ENCODE measurements around the gene MED20.
A peak's percentile ranks its signal among the peaks of the same experiment; 100 is the strongest.
"Not testable (repeated sequence)": the region's sequence is repeated elsewhere in the genome, so short reads cannot be mapped to it uniquely, and the experiment has no call there.

The MED20 gene, protein sequence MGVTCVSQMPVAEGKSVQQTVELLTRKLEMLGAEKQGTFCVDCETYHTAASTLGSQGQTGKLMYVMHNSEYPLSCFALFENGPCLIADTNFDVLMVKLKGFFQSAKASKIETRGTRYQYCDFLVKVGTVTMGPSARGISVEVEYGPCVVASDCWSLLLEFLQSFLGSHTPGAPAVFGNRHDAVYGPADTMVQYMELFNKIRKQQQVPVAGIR

DNA sequence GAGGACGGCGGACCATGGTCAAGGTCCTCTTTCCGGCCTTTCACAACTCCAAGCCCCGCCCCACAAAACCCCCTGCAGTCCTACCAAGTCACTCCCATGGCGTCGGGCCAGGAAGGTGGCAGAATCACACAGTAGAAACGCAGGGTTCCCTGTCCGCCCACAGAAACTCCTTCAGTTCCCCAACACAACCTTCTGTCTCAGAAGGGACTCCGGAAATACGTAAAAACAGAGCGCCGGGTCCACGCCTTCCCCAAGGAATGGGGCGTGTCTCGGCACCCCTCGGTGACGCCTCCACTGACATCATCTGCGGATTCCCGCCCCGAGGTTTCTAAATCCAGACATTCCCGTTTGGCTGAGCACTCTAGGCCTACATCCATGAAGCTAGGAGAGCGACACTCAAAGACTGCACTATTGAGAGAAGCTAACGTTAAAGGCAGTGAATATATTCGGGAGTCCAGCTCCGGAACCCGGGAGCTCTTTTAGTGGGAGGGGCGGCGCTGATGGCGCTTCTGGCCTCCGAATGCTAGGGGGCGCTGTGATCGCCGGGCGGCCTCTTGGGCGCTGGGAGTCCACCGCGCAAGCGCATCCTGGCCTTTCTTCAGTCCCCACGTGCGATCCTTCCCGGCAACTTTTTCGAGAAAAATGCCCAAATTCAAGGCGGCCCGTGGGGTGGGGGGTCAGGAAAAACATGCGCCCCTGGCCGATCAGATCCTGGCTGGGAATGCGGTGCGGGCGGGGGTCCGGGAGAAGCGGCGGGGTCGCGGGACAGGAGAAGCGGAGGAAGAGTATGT is at the start of gene MED20, which contains the start of gene BYSL:
MED20 (minus strand) TSS at position 219 of the 791 bp plus-strand sequence; CDS start at position 98, 121 bp downstream.
BYSL (plus strand) TSS at position 579 of the 791 bp plus-strand sequence; CDS start at position 643, 64 bp downstream.
- DNase-seq (ENCODE audit: low spot score), result peak; percentile 96

DNA sequence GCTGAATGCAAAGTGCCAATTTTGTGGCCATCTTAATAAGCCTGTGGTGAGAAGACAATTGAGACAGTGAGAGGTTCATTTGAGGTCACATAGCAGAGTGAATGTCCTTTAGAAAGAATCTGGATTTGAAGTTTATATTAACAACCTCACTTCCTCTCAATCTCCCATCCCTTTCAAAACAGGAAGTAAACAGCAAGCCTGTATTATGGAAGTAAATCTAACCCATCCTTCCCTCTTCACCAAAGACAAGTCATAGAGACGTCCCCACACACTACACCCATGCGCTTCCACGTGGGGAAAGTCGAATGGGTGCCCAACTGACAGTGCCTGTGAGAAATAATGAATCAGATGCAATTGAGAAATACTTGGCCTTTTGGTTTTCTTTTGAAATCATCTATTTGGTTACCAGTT is 49.5 kb upstream of the MED20 start:
- no peak for DNase-seq (ENCODE audit: low spot score)

DNA sequence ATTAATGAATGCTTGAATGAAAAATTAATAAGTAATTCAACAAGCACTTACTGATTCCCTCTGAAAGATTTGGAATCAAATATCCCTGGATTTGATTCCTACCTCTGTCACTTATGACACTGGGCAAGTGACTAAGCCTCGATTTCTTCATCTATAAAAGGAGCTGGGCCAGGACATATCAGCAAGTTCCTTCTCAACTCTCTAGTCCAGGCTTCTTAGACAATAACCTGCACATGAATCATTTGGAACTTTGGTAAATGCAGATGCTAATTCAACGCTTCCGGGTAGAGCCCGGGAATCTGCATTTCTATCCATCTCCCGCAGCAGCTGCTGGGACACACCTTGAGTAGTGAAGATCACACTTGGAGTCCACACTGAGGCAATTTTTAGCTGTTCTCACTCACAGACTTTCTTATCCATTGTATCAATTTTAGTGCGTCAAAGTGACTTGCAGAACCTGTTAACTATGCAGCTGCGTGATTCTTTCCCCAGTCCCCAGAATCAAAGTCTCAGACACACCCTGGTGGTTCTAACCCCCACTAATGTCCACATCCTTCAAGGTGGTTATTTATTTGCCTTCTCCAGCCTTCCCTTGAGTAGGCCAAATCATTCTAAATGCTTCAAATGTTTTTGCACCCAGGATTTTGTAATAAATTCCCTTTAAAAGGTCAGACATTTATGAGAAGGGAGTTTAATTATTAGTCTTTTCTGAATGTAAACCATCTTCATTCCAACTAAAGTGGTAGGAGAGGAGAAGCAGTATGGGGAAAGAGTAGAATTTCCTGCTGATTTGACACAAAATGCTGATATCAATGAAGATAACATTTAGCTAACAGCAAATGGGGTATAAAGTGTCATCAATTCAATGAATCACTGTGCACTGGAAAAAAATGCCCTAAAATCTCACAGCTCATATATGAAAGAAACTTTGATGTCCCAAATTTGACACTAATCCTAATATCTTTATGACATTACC is 46.7 kb upstream of the MED20 start:
- DNase-seq (ENCODE audit: low spot score), result no peak

DNA sequence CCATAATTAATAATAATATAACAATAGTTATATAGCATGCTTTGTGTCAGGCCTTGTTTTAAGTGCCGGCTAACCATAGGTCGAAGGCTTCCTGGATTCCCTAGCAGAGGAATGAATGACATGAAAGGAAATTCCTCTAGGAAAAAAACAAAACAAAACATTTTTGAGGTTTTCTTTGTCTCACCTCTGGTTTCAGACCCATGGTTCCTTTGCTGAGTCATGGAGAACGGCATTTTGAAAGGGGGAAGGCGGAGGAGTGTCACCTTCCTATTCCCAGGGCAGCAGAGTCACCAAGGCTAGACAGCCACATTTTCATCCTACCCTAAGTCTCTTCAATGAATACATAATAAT is 46.0 kb upstream of the MED20 start:
- no peak for DNase-seq (ENCODE audit: low spot score)

DNA sequence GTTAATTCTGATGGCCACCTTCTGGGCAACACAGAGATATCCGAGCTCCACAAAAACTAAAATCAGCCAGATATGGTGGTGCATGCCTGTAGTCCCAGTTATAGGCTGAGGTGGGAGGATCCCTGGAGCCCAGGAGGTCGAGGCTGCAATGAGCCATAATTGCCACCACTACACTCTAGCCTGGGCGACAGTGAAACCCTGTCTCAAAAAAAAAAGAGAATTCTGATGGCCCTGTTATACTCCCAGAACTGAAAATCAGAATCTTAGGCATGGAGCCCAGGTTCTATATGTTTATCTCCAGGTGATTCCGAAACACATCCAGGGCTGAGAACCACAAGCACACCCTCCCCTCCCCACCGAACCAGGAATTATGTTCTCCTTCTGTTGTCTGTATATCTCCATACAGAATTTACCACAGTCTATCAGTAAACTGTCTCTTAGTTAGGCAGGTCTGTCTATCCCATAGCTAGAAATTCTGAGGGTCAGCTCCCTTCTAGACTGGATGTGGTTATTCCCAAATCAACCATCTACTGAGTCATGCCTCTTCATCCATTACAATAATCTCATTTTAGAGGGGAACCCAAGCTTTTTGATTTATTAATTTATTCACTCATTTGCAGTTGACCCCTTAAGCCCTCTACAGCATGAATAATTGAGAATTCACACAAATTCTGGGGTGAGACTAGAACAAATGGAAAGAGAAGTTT is 45.4 kb upstream of the MED20 start:
- DNase-seq (ENCODE audit: low spot score), result no peak

DNA sequence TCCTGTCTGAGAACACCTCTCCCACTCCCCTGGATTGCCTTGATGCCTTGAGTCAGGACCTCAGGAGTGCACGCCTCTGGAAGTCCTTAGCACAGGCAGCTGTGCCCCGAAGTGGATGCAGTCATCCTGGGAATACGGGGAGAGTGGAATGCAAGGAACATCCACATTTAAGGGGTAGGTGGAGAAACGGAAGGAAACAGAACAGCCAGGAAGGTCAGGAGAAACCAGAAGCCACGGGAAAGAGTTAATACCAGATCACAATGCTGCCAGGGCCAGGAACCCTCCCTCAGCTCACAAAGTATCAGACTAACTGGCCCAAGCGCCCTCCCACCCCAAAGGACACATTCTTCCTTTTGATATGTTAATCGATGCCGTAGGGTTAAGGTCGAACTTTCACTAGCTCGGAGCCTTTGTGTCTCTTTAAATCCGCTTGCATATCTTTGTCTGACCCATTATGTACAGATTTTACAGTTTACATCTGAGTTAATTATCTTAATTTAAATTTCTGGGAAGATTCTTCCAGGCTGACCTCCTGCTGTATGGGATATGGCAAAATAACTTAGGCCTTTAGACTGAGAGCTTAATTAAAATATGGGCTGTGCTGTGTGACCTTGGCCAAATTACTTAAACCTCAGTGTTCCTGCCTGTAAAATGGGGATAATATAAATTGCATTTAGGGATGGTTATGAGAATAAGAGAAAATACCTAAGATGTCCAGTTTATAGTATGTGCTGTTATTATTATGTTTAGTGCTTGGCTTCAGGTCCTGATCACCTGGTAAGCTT is 44.7 kb upstream of the MED20 start:
- DNase-seq (ENCODE audit: low spot score), result no peak

DNA sequence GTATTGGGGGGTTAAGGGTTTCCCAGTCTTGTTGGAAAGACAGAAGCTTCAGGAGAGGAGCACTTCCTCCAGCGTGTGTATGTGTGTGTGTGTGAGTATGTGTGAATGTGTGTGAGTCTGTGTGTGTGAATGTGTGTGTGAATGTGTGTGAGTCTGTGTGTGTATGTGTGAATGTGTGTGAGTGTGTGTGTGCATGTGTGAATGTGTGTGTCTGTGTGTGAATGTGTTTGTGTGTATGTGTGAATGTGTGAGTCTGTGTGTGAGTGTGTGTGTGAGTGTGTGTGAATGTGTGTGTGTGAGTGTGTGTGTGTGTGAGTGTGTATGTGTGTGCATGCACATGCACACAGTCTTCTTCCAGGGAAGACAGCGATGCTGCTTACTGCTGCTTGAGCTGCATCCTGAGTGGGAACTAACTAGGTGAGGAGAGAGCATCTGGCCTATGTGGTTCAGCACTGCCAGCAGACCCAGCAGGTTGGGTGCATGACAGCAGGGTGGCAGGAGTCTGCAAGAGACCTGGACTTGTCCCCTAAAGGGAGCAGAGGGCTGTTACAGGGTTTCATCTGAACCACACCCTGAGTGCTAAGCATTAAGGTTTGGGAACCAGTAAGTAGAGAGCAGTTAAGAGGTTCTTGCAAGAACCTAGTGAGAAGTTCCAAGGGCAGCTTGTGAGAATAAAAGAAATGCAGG is 43.4 kb upstream of the MED20 start:
- no peak for DNase-seq (ENCODE audit: low spot score)

DNA sequence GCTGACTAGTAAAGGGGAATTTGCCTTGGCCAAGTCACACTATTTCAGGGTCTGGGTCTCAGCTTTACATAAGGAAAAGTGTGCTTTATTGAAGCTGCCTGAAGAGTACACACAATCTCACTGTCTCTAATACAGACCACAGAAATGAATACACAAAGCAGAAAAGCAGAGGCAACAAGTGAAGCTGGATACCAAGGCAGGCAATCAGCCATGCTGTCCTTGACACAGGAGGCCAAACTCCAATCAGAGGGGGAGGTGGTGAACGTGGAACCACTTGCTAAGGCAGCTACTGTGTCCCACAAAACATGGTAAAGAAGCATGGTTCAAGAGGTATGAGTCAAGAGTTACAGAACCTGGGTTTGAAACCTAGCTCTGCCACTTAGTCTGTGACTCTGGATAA is 42.4 kb upstream of the MED20 start:
- no peak for DNase-seq (ENCODE audit: low spot score)

DNA sequence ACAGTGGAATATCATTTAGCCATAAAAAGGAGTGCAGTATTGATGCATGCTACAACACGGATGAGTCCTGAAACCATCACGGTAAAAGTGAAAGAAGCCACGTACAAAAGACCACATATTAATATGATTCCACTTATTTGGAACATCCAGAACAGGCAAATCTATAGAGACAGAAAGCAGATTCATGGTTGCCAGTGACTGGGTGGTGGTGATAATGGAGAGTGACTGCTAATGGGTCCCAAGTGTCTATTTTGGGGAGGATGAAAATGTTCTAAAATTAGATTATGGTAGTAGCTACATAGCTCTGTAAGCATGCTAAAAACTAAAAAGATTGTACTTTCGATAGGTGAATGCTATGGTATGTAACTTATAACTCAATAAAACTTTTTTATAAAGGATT is 39.1 kb upstream of the MED20 start:
- no peak for DNase-seq (ENCODE audit: low spot score)

DNA sequence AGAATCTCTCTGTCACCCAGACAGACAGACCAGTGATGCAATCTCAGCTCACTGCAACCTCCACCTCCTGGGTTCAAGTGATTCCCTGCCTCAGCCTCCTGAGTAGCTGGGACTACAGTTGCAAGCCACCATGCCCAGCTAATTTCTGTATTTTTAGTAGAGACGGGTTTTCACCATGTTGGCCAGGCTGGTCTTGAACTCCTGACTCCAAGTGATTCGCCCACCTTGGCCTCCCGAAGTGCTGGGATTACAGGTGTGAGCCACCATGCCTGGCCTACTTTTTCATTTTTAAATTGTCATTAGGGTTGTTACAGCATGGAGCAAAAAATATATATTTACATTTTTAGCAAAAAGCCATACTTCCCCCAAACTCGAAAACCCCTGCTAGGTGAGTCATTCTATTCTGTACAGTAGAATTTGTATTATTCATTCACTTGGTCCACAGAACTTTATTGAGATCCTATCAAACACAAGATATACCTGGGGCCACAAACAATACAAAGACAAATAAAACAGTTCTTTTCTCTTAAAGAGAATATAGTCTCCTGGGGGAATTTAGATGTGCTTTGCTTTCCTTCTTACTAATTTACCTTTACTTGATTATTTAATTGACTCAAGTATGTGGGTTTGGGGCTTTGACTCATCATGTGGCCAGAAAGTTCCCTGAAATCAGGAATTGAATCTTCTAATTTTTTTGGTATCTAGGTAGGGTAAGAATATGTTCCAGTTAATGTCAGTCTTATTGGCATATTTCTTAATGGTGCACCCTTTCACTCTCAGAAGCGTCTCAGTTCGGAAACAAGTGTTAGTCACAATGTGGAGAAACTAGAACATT is 37.3 kb upstream of the MED20 start:
- DNase-seq (ENCODE audit: low spot score), result no peak

DNA sequence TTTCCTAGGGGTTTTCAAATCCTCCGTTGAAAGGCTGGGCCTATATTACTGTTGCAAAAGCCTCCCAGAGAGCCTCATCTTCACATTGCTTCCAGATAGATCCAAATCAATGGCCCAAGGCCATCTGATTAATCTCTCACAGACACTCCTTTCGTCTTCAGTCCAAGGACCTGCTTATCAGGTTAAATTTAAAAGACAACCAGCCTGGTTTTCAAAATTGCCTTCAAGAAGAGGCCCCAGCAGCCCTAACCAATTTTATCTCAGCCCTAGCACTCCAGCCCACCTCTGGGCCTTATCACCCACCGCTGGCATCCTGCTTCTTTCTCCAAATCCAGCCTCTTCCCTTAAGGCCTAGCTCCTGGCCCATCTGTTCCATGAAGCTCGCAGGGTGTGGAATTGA is 36.2 kb upstream of the MED20 start:
- no peak for DNase-seq (ENCODE audit: low spot score)

DNA sequence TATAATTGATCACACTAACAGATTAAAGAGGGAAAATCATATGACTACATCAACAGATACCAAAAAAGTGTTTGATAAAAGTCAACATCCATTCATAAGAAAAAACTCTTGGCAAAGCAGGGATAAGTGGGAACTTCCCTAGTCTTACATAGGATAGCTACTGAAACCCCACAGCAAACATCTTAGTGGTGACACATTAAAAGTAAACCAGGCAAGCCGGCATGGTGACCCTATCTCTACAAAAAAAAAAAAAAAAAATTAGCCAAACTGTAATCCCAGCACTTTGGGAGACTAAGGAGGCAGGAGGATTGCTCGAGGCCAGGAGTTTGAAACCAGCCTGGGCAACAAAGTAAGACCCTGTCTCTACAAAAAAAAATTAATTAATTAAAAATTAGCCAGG is 34.5 kb upstream of the MED20 start:
- no peak for DNase-seq (ENCODE audit: low spot score)

DNA sequence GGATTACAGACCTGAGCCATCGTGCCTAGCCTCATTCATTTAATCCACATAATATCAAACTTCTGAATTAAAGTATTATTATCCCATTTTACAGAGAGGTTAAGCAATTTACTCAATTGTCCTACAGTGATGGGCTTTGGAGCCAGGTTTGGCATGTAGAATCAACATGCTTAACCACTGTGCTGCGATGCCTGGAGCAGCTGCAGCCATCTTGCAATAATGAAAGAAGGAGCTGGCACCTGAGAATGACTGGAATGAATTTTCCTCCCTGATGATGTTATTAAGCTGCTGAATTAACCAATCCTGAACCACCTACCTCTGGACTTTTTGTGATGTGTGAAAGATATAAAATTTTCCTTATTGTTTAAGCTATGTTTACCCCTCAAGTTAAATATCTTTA is 33.7 kb upstream of the MED20 start:
- no peak for DNase-seq (ENCODE audit: low spot score)

DNA sequence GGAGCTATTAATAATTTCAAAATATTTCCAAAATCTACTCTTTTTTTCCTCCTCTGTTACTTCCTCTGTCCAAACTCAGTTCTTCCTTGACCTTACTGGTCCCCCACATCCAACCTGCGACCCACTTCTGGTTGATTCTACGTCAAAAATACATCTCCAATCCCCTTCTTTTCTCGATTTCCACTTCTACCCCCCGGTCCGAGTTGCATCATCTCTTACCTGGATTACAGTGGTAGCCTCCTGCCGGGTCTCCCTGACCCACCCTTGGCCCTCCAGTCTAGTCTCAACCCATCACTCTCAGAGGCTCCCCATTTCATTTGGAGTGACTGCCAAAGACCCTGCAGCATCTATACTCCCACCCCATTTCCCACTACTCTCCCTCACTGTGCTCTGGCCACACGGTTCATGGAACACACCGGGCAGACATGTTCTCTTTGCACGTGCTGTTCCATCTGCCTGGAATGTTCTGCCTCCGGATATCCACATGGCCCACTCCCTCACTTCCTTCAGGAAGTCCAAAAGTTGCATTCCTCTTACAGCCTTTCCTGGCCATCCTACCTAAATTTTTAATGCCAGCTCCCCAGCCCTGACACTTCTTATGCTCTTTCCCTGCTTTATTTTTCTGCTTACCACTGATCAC is 26.8 kb upstream of the MED20 start:
- DNase-seq (ENCODE audit: low spot score), result no peak

DNA sequence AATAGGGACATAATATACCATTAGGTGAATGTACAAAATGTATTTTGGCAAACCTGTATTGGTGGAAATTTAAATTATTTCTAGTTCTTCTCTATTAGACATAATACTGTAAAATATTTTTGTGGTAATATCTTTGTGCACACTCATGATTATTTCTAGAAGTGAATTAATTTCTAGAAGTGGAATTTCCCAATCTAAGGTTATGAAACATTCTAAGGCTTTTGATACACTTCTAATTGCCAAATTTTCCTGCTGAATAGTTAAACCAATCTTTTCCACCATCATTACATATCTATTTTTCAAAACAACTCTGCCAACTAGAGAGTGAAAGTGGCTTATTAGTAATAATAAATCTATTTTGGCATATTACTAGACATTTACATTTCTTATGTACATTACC is 22.5 kb upstream of the MED20 start:
- no peak for DNase-seq (ENCODE audit: low spot score)

DNA sequence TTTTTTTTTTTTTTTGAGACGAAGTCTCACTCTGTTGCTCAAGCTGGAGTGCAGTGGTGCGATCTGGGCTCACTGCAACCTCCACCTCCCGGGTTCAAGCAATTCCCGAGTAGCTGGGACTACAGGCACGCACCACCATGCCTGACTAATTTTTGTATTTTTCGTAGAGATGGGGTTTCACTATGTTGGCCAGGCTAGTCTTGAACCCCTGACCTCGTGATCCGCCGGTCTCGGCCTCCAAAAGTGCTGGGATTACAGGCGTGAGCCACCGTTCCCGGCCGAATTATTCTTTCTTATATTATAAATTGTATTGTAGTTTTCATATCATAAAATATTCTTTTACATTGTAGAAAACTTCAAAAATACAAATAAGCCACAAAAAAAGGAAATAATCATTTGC is 21.9 kb upstream of the MED20 start:
- not testable (repeated sequence) for DNase-seq (ENCODE audit: low spot score)

DNA sequence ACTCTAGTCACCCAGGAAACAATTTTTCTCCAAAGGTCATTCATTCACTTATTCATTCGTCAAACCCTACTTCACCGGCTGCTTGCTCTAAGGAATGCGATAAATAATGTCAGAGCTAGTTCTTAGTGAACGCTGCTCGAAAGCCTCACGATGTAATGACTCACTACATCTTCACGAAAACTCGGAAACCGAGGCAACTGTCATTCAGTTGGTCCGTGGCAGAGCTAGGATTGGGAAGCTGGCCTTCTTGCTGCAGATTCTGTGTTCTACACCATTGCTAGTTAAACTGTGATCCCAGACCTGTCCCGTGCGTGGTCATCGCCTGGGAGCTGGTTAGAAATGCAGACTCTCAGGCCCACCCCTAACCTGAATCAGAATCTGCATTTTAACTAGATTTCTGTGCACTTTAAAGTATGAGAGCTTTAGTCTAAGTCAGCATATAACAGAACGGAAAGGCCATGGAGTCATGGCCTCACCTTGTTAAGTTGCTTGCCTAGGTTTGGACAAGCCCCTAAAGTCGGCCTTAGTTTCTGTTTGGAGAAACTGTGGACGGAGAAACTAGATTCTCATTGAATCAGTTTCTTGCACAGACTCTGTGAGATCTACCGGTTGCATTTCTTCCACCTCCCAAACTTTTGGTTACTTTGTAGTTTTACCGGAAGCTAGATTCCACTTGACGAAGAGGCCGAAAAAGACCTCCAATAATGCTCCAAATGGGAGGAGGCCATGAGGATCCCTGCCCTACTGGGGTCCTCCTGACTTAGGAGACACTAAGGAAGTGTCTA is 21.3 kb upstream of the MED20 start:
- DNase-seq (ENCODE audit: low spot score), result no peak

All from putamen (tissue), 1 donor.